GM19463 (cell line): Measurements from ENCODE around the gene PAX7.

Experiments
- ATAC-seq: cut with Tn5 transposase; IDR thresholded peaks from one replicate; pipeline ENCODE4 v1.9.1; 2021; ENCODE audit warnings: mild to moderate bottlenecking, moderate library complexity; ENCODE audit not compliant: unreplicated experiment

Gene PAX7

GRCh38 chr1:18618546-18619466 is 11.8 kb upstream of the PAX7 start:
- ATAC-seq, result no peak

GRCh38 chr1:18619467-18619835 is 11.2 kb upstream of the PAX7 start:
- ATAC-seq, result no peak

- ATAC-seq, result no peak
These were observed 2.1 kb upstream of the PAX7 start for GRCh38 chr1:18628511-18628910.

- ATAC-seq, result no peak
These were observed 761 bp upstream of the PAX7 start for GRCh38 chr1:18629659-18630510.

GRCh38 chr1:18631496-18632217 is 1.0 kb downstream of the PAX7 start:
- no peak for ATAC-seq

GRCh38 chr1:18632218-18632588 is 1.6 kb downstream of the PAX7 start:
- no peak for ATAC-seq

GRCh38 chr1:18632783-18633421 is 2.3 kb downstream of the PAX7 start:
- ATAC-seq, result no peak

GRCh38 chr1:18633422-18634155 is 2.9 kb downstream of the PAX7 start:
- no peak for ATAC-seq

- ATAC-seq, result no peak
These were observed 3.6 kb downstream of the PAX7 start for GRCh38 chr1:18634276-18634675.

- no peak for ATAC-seq
These were observed 4.5 kb downstream of the PAX7 start for GRCh38 chr1:18635070-18635577.

- ATAC-seq, result no peak
These were observed 5.4 kb downstream of the PAX7 start for GRCh38 chr1:18635891-18636595.

GRCh38 chr1:18636596-18637508 is 6.2 kb downstream of the PAX7 start:
- no peak for ATAC-seq

GRCh38 chr1:18637511-18637960 is 6.9 kb downstream of the PAX7 start:
- ATAC-seq, result no peak

GRCh38 chr1:18637962-18638834 is 7.6 kb downstream of the PAX7 start:
- ATAC-seq, result no peak

- ATAC-seq, result no peak
These were observed 8.3 kb downstream of the PAX7 start for GRCh38 chr1:18638835-18639364.

GRCh38 chr1:18639368-18640055 is 8.9 kb downstream of the PAX7 start:
- no peak for ATAC-seq
